GM12801 (cell line): ENCODE data around the gene ATOSA.

Experiments used
- TF ChIP-seq, protein P1 (sequence below): IDR thresholded peaks from one replicate; pipeline ENCODE4 v1.5.1; 2011; ENCODE audit warnings: control low read depth; ENCODE audit not compliant: insufficient read length; ENCODE audit errors: extremely low read depth

Gene ATOSA

DNA sequence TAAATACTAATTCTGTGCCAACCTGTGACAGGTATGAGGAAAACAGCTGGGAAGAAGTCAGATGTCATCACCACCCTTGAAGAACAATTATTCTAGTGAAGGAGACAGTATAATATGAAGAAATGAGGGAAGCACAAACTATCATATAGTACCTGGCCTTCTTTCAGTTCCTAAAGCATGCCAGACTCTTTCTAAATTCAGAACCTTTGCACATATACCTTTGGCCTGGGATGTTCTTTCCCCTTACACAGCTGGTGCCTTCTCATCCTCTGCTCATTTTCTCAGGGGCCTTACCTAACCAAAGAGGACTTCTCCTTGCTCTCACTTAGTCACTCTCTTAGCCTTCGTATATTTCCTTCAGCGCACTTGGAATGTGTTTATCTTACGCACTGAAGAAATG, 19.0 kb downstream of the ATOSA start:
- TF ChIP-seq, protein P1, sequence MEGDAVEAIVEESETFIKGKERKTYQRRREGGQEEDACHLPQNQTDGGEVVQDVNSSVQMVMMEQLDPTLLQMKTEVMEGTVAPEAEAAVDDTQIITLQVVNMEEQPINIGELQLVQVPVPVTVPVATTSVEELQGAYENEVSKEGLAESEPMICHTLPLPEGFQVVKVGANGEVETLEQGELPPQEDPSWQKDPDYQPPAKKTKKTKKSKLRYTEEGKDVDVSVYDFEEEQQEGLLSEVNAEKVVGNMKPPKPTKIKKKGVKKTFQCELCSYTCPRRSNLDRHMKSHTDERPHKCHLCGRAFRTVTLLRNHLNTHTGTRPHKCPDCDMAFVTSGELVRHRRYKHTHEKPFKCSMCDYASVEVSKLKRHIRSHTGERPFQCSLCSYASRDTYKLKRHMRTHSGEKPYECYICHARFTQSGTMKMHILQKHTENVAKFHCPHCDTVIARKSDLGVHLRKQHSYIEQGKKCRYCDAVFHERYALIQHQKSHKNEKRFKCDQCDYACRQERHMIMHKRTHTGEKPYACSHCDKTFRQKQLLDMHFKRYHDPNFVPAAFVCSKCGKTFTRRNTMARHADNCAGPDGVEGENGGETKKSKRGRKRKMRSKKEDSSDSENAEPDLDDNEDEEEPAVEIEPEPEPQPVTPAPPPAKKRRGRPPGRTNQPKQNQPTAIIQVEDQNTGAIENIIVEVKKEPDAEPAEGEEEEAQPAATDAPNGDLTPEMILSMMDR, result no peak

DNA sequence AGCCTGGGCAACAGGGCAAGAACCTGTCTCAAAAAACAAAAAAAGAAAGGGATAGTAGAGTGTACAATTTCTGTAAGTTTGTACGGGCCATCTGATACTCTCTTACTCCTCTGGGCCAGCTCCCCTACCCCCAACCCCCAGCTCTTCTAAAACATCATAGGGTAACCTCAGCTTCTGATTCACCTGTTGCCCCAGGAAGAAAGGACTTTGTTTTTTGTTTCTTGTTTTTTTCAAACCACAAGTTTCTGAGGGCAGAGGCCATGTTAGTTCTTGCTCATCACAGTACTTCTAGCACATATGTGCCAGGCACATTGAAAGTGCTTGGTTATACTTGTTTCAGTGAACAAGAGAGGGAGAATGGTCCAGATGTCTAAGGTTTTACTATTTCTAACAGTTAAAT, 20.2 kb downstream of the ATOSA start:
- TF ChIP-seq, protein P1, result no peak

DNA sequence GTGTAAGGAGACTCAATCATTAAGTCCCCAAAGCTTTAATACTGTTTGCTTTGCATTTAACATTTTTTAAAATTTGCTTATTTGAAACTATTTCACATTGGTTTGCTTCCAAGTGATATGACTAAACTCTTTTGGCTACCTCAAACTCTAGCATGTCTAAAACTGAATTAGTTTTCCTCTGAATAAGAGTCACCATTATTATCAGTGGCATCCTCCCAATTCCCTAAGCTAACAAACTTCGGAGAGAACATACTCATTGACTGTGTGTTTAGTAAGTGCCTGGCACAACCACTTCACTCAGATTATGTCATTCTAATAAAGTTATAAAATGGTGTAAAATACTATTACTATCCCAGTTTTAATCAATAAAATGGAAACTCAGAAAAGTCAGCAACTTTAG, 21.9 kb downstream of the ATOSA start:
- TF ChIP-seq, protein P1, result no peak

DNA sequence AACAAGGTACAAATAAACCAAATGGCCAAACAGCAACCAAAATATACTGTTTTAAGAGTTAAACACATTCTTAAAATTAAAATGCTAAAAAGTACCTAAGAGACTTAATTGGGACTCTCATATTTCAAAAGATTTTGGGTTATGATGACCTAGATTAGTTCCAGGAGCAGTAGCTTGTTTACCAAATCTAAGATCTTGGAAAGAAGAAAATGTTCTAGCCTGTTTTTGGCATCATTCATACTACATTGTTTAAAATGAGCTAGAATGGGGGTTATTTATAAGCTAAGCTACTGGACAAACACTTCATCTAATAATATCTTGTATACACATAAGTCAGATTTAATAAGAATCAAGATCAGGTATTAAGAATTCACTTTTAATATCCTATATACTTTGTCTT, 22.8 kb downstream of the ATOSA start:
- TF ChIP-seq, protein P1, result no peak

DNA sequence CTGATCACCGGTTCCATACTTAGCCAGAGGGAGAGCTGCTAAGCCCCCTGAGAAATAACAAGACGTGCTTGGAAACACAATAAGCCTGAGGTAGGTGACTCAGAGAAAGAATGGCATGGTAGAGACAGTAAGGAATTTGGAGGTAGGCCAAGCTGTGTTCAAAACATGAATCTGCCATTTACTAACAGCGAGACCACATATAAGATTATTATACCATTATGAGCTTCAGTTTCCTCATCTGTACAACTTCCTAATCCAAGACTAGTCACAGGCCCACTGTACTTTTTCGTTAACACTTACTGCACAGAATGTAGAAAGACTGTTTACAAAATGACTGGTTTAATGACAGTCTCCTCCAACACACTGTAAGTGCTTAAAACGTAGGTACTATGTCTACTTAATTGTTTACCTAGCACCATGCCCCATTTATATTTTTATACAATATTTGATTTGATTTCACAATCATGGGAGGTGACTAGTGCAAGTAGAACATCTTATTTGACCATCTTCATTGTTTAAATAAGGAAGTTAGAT, 25.7 kb downstream of the ATOSA start:
- TF ChIP-seq, protein P1, result no peak

DNA sequence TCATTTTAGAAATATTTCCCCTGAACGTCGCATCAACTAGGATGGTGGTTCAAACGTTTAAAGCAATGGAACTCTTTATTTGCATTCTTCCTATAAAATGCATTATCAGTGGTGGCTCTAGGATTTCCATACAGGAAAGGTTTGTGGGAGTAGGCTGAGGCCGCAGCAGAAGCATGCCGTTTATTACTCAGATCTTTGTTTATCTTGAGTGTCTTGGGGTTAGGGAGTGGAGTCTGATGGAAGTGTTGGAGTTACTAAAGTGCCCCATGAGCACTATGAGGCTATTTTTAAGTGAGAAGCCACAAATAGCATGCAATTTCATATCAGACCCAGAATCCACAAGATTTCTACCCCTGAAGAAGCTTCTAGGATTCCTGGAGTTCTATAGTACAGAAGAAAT, 26.2 kb downstream of the ATOSA start:
- TF ChIP-seq, protein P1, result no peak

DNA sequence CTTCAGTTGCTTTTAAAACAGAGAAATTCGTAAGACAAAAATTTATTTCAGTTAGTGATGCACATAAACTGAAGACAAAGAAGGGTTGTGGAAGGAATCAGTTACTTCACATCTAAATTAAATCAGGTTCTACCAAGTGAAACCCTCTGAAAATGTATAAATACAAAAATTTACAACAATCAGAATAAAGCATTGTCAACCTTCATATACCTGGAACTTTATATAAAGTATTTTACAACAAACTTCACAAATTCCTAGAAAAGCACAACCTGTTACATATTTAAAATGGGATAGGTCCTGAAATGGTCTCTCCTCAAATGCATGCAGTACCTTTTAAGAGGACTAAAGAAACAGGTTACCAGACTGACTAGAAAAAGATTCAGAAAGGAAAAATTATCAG, 26.9 kb downstream of the ATOSA start:
- TF ChIP-seq, protein P1, result no peak

DNA sequence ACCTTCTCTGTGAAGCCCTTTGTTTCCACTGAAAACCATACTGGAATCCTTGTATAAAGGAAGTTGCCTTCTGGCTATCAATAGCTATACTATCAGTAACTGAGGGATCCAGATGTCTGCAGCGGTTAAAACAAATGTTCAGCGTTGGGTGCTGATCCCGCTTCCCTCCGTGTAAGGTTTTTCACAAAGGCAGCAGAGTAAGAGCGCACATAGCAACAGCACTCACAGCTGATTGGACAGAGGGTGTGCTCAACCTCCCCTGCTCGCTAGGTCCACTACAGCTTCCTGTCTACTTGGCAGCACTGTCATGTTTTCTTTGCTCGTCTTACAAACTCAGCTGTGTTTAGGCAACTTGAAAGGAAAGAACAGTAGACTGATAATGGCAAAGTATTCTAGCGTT, 27.3 kb downstream of the ATOSA start:
- TF ChIP-seq, protein P1, result no peak
